SH-SY5Y (cell line): ENCODE measurements around the gene CISH.

Source experiments
- GATA2 ChIP-seq: IDR thresholded peaks from 2 replicates; pipeline ENCODE4 v1.6.1; 2011; ENCODE audit warnings: mild to moderate bottlenecking, low read depth, low read length
- GATA3 ChIP-seq: IDR thresholded peaks from 2 replicates; pipeline ENCODE4 v1.6.1; 2011; ENCODE audit warnings: low read depth, mild to moderate bottlenecking, low read length, moderate library complexity

The CISH gene

DNA sequence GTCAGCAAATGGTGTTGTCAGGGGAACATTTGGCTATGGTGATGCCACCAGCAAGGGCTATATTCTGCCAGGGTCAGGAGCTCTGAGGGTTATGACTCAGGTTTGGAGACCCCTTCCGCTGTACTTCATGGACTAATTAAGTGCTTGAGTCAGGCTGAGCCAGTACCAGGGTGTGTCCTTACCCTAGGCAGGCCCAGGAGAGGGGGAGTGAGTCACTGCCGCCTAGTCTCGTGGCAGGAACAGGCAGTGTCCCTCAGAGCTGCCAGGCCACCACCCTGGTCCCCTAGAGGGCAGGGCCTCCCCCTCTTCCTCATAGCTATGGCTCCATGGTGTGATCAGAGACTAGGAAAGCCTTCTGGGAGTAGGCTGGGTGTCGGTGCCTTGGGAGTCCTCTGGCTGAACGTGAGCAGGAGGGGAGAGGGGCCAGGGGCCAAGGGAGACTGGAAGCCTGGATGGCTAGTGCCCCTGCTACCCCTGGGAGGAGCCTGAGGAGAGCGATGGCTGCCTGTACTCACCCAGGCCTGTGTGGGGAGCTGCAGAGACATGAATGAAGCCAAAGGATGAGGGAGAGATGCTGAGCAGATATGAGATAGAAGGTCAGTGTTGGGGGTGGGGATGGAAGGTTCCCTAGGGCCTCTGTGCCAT, 16.0 kb upstream of the CISH start:
- TF ChIP-seq GATA3: no peak
- no peak; the same call in 1 of the 2 replicates for TF ChIP-seq GATA2

DNA sequence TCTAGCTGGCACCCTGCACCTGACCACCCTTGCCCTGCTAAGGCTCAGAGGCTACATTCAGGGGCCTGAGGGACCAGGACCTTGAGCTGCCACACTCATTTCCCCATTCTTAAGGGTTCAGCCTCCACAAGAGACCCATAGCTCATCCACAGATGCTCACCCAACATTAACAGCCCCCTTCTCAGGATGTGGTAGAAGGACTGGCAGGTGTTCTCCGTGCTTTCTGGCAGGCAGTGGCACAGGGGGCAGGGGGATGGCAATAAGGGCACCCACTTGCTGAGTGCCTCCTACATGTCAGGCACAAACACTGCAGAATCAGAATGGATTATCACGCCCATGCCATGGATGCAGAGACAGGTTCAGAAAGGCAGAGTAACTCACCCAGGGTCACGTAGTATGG, 14.8 kb upstream of the CISH start:
- TF ChIP-seq GATA2: no peak
- no peak for TF ChIP-seq GATA3

DNA sequence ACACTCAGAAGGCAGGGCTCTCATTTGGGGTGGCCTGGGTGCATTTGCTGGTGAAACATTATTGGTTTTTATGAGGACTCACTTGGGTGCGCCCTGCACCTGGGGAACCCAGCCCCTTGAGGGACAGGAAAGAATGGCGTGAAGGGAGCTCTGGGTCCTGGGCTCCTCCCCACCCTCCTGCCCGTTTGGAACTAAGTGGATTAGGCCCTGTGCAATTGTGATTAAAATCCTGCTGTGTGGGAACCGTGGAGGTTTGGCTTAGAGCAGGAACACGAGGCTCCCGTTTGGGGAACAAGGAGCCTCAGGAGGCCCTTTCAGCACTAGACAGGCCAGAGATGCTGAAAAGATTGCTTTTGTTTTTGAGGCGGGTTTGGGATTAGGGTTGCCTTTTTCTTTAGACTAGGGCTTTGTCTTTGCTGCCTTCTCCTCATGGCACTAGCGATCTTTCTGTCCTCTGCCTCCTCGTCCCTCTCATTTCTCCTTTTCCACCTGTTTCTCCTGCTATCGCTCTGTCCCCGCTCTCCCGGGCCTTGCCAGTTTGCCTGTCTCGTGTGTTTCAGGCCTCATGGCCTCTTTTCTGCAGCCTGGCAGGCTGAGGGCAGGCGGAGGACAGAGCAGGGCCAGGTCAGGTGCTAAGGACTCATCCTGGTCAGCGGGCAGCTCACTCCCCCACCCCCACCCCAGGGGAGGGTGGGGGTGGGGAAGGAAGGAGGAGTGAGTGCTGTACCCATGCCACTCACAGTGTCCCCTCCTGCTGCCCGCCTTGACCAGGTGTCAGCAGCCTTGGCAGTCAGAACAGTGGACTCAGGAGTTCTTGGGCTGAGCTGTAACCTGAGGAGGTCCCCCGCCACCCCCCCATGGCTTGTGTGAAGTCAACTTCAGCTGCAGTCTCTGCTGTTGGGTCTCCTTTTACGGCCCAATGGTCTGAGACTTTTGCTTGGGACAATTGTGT, 13.9 kb upstream of the CISH start:
- TF ChIP-seq GATA2 (no peak), GATA3 (no peak)

DNA sequence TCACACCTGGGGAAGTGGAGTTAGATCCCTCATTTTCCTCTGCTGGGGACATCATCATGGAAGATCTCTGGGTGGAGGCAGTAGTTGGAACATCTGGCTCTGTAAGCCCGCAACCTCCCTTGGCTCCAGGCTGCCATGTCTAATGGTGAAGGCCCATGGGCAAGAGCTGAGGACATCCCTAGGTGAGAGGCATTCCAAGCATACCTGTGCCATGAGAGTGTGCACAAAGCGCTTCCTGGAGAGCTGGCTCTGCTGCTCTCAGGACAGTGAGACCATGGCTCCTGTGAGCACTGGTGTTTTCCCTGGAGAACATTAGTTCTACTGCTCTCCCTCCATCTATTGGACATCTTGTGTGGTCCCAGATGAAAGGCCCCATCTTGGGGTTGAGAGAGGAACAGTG, 13.1 kb upstream of the CISH start:
- TF ChIP-seq GATA3: no peak
- no peak for TF ChIP-seq GATA2

DNA sequence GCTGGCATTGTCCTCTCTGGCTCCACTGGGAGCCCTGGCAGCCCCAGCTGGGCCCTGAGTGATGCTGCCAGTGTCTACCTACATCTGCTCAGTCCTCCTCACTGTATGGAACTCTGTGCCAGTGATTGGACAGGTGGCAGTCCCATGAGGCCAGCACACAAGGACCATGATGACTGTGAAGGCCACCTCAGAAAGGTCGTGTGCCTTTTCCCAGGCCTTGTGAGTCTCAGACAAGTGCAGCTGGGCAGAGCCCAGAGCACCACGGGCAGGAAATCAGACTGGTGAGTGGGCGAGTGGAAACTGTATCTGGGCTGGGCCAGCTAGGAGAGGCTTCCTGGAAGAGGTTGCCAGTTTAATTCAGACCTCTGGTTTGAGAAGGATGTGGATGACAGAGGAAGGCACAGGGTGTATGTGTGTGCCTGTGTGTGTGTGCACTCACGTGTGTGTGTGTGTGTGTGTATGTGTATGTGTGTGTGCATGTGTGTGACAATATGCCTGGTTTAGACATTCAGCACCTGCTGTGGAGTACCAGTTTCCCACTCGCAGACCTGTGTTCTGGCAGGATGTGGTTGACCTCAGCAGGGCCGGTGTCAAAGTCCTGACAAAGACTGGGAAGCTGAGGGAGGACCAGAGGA, 12.4 kb upstream of the CISH start:
- TF ChIP-seq GATA2 (no peak), GATA3 (no peak)

DNA sequence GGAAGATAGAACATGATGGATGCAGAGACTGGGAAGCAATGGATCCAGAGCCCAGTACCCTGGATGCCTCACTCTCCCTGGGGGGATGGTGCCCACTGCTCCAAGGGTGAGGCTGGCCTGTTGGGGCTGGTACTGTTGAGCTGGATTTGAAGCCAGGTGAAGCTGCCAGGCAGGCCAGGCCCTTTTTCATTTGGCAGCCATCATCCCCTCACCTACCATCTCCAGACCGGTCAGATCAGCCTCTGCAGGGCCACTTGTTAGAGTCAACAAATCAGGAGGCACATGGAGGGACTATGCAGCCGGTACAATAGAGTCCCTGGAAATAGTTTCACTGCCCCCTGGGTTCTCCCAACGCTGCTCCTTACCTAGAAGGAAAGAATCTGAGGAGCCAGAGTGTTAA, 11.3 kb upstream of the CISH start:
- TF ChIP-seq GATA2 (no peak), GATA3 (no peak)

DNA sequence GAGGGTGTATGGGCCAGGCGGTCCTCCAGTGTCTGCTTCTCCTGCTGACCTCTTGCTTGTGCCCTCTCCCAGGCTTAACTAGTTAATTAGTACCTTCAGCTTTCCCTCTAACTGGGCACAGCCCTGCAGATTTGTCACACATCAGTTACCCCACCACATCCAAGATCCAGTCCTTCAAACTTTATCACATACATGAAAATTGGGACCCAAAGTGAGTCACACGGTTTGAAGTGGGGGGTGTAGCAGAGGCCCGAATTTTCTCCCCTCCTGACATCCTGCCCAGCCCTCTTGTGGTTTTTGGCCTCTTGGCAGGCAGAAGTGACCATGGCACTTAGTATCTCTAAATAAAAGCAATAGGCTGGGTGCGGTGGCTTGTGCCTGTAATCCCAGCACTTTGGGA, 9.2 kb upstream of the CISH start:
- TF ChIP-seq GATA3 (no peak), GATA2 (no peak)

DNA sequence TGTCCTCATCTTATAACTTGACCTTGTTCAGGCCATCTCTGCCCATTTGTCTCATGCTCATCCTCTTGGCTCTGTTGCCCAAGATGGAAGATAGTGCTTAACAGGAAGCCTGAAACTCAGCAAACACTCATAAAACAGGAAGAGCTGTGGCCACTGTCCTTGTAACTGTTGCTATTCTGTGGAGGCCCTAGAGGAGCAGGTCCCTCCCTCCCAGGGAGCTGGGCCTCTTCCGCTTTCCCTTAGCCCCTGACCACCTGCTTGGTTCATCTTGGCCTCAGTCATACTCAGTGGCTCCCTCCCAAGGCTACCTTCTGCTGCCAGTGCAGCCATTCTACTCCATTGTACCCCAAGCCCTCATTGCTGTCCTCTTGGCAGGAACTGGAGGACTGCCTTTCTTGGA, 8.8 kb upstream of the CISH start:
- TF ChIP-seq GATA3: no peak
- no peak for TF ChIP-seq GATA2

DNA sequence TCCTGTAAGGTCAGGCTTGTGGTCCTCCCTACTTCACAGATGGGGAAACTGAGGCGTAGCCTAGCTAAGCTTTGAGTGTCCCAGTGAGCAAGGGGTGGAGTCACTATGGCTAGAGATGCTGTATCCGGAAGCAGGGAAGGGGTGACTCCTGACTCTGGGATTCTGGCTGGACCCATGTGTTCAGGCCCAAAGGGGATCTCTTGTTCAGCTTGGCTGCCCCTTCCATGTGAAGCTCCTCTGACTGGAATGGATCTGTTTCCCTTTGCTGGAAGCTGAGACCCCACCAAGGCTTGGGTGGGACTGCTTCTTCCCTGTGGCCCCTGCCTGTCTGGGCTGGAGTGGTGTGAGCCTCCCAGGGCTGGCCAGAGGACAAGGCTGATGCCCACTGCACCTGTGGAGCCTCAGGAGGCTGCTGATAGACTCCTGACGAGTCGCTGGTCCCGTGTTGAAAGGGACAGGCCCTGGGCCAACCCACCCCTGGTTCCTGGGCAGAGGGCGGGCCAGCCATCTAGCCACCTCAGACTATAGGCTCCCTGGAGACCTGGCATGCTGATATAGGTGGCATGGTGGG, 6.4 kb upstream of the CISH start:
- TF ChIP-seq GATA3 (no peak), GATA2 (no peak)

DNA sequence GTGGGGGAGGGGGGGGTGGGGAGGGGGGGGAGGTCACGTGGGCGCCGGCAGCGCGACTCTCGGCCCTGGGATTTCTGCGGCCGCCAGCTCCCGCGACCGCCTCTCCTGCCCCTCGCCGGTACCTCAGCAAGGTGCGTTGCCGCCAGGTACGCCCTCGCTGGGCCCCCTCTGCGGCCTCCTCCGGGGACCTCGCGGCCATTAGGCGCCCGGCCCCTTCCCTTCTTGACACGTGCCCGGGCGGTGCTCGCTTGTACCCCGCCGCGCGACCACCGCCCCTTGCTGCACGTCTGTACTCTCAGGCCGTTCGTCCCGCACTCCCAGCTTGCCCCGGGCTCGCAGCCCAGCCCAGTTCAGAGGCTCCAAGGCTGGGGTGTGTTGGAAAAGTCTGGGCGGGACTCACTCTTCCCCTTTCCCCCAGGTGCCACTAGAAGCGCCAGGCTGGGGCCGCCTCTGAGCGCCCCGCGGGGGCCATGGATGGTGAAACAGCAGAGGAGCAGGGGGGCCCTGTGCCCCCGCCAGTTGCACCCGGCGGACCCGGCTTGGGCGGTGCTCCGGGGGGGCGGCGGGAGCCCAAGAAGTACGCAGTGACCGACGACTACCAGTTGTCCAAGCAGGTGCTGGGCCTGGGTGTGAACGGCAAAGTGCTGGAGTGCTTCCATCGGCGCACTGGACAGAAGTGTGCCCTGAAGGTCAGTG, 5.7 kb upstream of the CISH start, which contains the start of gene MAPKAPK3:
TSS of gene MAPKAPK3 (plus strand) at position 56 of the 696 bp plus-strand sequence. CDS start at position 471, 415 bp downstream.
- TF ChIP-seq GATA3 (no peak), GATA2 (no peak)

DNA sequence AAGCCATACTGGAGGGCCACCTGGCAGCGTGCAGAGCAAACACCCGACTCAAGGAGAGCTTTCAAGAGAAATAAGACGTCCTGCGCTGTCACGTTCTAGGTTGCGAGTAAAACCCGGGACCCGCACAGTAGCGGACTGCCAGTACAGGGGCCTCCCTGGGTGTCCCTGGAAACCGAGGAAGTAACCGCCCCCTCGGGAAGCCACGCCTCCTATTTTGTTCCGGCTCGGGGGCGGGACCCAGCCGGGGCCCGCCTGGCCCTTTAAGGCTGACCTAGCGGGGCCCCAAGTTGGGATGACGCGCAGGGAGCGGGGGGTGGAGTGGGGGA, 5.2 kb upstream of the CISH start:
- TF ChIP-seq GATA2 (no peak), GATA3 (no peak)

DNA sequence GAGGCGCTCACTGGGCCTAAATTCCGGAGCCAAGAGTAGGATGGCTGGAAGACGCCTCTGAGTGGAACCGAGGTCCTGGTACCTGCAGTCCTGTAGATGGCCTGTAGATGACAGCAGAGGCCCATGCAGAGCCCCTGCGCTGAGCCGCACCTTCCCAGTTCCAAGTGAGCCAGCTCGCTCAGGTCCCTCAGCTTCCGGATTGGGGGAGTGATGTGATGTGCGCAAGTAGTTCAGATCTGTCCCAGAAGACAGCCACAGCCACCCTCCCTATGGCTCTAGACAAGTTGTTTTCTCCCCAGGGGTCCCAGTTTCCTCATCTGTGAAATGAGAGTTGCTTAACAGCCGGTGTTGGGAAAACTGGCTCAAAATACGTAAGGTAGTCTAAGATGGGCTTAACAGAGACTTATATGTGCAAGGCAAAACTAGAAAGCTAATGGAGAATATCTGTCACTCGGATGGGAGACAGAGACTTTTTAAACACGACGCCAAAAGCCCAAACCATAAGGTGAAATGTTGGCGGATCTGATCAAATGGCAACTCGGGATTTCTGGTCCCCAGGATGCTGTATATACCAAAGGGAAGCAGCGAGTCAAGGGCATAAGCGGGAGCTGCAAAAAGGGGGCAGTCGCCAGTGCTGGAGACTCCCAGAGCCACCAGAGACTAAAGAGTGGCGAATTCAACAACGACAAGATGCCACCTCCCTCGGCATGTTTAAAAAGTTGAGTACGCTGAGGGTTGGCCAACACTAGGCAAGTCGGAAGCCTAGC, 4.6 kb upstream of the CISH start:
- TF ChIP-seq GATA3: no peak
- TF ChIP-seq GATA2: no peak

DNA sequence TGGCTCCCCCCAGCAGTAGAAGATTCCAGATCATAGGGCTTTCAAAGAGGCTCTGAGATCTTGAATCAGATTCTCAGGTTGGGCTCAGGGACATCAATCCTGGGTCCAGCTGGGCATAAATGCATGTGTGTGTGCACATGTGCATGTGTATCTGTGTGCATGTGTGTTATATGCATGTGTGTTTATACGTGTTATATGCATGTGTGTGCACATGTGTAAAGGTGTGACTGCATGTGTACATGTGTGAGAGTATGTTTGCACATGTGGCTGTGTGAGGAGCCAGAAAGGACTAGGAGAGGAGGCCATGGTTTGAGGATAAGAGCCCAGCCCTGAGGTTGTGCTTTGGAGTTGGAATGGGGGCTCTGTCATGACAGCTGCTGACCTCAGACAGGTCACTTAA, 3.6 kb upstream of the CISH start:
- TF ChIP-seq GATA3 (no peak), GATA2 (no peak)

DNA sequence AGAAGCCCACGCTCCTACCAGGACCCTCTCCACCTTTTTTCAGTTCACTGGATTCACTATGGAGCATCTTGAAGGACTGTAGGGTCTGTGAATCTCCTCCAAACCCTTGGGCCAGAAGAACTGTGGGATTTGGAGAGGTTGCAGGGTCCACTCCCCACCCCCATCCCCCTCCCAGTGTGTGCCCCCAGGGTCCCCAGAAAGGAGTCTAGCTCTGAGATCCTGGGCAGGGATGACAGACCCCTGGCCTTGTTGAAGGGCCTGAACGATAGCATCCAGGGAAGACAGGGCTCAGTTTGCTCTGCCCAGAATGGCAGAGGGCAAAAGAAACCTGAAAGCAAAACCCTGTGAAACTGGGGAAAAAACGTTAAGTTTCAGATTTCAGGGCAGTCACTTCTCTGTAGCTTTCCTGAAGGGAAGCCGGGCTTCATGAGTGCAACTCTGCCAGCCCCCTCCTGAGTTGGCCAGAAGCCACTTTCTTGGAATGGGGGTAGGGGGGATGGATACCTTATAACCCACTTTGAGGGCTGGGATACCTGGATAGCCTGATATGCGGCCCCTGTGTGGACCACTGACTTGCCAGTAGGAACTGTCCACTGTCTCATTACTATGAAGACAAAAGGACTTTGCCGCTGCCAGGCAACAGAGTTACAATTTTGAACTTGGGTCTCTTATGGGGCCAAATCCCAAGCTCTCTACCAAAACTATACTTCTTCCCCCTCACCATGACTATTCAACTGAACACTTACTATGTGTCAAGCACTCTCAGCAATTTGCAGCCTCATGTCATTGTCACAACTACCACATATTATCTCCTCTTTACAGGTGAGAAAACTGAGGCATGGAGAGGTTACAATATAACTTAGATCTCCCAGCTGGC, 1.6 kb upstream of the CISH start:
- no peak for TF ChIP-seq GATA2
- TF ChIP-seq GATA3: no peak
